Fibroblast of skin of left quadriceps (primary cell): Measurements from ENCODE around the gene DTNBP1.

Experiments
- DNase-seq, 2 experiments: peaks; one replicate each; pipeline ENCODE4 v3.0.0-alpha.2; 2013; ENCODE audit warnings: low read depth in 2 of 2

The DTNBP1 gene

GRCh38 chr6:15592610-15593009 lies 70.2 kb downstream of the DTNBP1 start:
- no peak for DNase-seq

- DNase-seq, result peak; percentile 45 to 46
Observed at GRCh38 chr6:15588971-15589634, 73.7 kb downstream of the DTNBP1 start.

GRCh38 chr6:15586503-15586902 lies 76.3 kb downstream of the DTNBP1 start:
- DNase-seq, result no peak

- DNase-seq, result no peak
Observed at GRCh38 chr6:15585760-15586214, 77.0 kb downstream of the DTNBP1 start.

GRCh38 chr6:15582499-15582898 lies 80.3 kb downstream of the DTNBP1 start:
- DNase-seq, result no peak

GRCh38 chr6:15581751-15582150 lies 81.1 kb downstream of the DTNBP1 start:
- DNase-seq, result no peak

GRCh38 chr6:15580326-15580725 lies 82.5 kb downstream of the DTNBP1 start:
- DNase-seq, result no peak

GRCh38 chr6:15578716-15579391 lies 84.0 kb downstream of the DTNBP1 start:
- DNase-seq, result no peak

GRCh38 chr6:15577550-15578171 lies 85.2 kb downstream of the DTNBP1 start:
- DNase-seq, result no peak

- no peak for DNase-seq
Observed at GRCh38 chr6:15577106-15577505, 85.7 kb downstream of the DTNBP1 start.

- DNase-seq, result no peak
Observed at GRCh38 chr6:15575357-15576033, 87.3 kb downstream of the DTNBP1 start.

- no peak for DNase-seq
Observed at GRCh38 chr6:15574486-15574885, 88.3 kb downstream of the DTNBP1 start.

- DNase-seq, result no peak
Observed at GRCh38 chr6:15574023-15574422, 88.8 kb downstream of the DTNBP1 start.

GRCh38 chr6:15573384-15573783 lies 89.4 kb downstream of the DTNBP1 start:
- no peak for DNase-seq

- no peak for DNase-seq
Observed at GRCh38 chr6:15572296-15573016, 90.4 kb downstream of the DTNBP1 start.

GRCh38 chr6:15570171-15570570 lies 92.7 kb downstream of the DTNBP1 start:
- DNase-seq, result no peak

- DNase-seq, result no peak
Observed at GRCh38 chr6:15569035-15569995, 93.5 kb downstream of the DTNBP1 start.

- DNase-seq, result no peak
Observed at GRCh38 chr6:15562977-15563376, 99.9 kb downstream of the DTNBP1 start.

GRCh38 chr6:15561447-15562199 lies 101.2 kb downstream of the DTNBP1 start:
- no peak for DNase-seq

- DNase-seq, result no peak
Observed at GRCh38 chr6:15560713-15561112, 102.1 kb downstream of the DTNBP1 start.
